K562 (cell line): ENCODE data around the gene TBC1D3I. TPM values are rescaled to one million over a fixed set of nuclear protein-coding genes. Genes with fewer than 3 reads are reported as not detected.
"Not testable (repeated sequence)": the region's sequence is repeated elsewhere in the genome, so short reads cannot be mapped to it uniquely, and the experiment has no call there.

Experiments
- ATAC-seq: fragments of 200-7000 bp; cut with Tn5 transposase; 3 replicates; pipeline ENCODE4 v1.9.1; 2020; ENCODE audit warnings: moderate library complexity
- BruUV-seq: library from RNA; stranded (reverse); fragments of 400-500 nt; replicated peaks from 2 replicates; lab custom pipeline; 2021; lab: Mats Ljungman, UMichigan
- CTCF ChIA-PET: fragments of 300-600 bp; formaldehyde crosslinking; extraction: SDS; loops from one replicate; lab custom pipeline; 2021; ENCODE audit warnings: low intra/inter-chr PET ratio; lab: Yijun Ruan, JAX
- POLR2A ChIA-PET: fragments of 300-600, 350-650 bp; sonication (Branson Sonifier 250); formaldehyde crosslinking; extraction: SDS; loops from one replicate; lab custom pipeline; 2021; ENCODE audit warnings: antibody characterized with exemption, inconsistent platforms; lab: Yijun Ruan, JAX
- DNase-seq, 4 experiments: peaks; one replicate each; pipeline versions ENCODE4 v3.0.0 to v3.0.0-alpha.2; 2011 to 2018; ENCODE audit warnings: low spot score in 3 of 4, mixed read lengths in 3 of 4; ENCODE audit errors: extremely low read depth in 1 of 4
- FAIRE-seq: peaks from 2 replicates; lab custom pipeline; 2011; peaks lifted over from hg19 to GRCh38; lab: Jason Lieb, UNC
- H2AFZ ChIP-seq: 2 replicates; pipeline ENCODE4 v1.6.0; 2011; ENCODE audit warnings: low read depth, low read length, control low read depth, inconsistent platforms
- H3K27ac ChIP-seq: fragments of 200-600 bp; 3 replicates; pipeline ENCODE4 v1.8.0; 2011; ENCODE audit warnings: low read depth, mild to moderate bottlenecking, control low read depth, inconsistent platforms, low read length, moderate library complexity, mixed read lengths; ENCODE audit errors: extremely low read depth
- H3K27me3 ChIP-seq, 2 experiments: fragments of 300-600 bp in 1 of 2; 2 replicates in 1 of 2; 3 replicates in 1 of 2; pipeline versions ENCODE4 v1.6.0 to v1.8.0; 2011; ENCODE audit warnings: inconsistent platforms in 2 of 2, low read length in 2 of 2, mild to moderate bottlenecking in 1 of 2, mixed read lengths in 1 of 2, moderate library complexity in 1 of 2; ENCODE audit not compliant: control insufficient read depth in 2 of 2, insufficient read depth in 2 of 2
- H3K36me3 ChIP-seq: fragments of 300-600 bp; 3 replicates; pipeline ENCODE4 v1.8.0; 2011; ENCODE audit warnings: mild to moderate bottlenecking, low read length, inconsistent platforms; ENCODE audit not compliant: control insufficient read depth, insufficient read depth
- H3K4me1 ChIP-seq, 2 experiments: fragments of 200-600 bp in 1 of 2; replicated peaks in 1 of 2; 2 replicates in 1 of 2; 3 replicates in 1 of 2; pipeline versions ENCODE4 v1.5.1 to v1.8.0; 2011; ENCODE audit warnings: inconsistent platforms in 2 of 2, low read length in 2 of 2, mild to moderate bottlenecking in 1 of 2, mixed read lengths in 1 of 2, moderate library complexity in 1 of 2; ENCODE audit not compliant: control insufficient read depth in 2 of 2, insufficient read depth in 2 of 2
- H3K4me2 ChIP-seq: 2 replicates; pipeline ENCODE4 v1.6.1; 2011; ENCODE audit warnings: low read length, control low read depth, inconsistent platforms, mixed read lengths; ENCODE audit not compliant: insufficient read depth
- H3K4me3 ChIP-seq: fragments of 200-600 bp; sonication (generic), shearing (Covaris generic); 2 replicates; pipeline ENCODE4 v1.5.1; 2016; ENCODE audit warnings: control low read depth, inconsistent platforms
- H3K79me2 ChIP-seq: fragments of 200-600 bp; 3 replicates; pipeline ENCODE4 v1.8.0; 2011; ENCODE audit warnings: low read length, inconsistent platforms; ENCODE audit not compliant: control insufficient read depth, insufficient read depth
- H3K9ac ChIP-seq, 2 experiments: 2 replicates each; pipeline versions ENCODE4 v1.6.0 to v1.6.1; 2011; ENCODE audit warnings: low read depth in 2 of 2, low read length in 2 of 2, control low read depth in 1 of 2, inconsistent platforms in 1 of 2, mild to moderate bottlenecking in 1 of 2, mixed read lengths in 1 of 2; ENCODE audit not compliant: insufficient read depth in 1 of 2
- H3K9me1 ChIP-seq: one replicate; pipeline ENCODE4 v1.6.0; 2011; ENCODE audit warnings: inconsistent platforms, mild to moderate bottlenecking, low read length, moderate library complexity; ENCODE audit not compliant: control insufficient read depth, insufficient read depth
- H3K9me3 ChIP-seq: replicated peaks from 2 replicates; pipeline ENCODE4 v1.5.1; 2011; ENCODE audit warnings: low read depth, low read length, inconsistent platforms; ENCODE audit not compliant: control insufficient read depth, insufficient read depth
- H4K20me1 ChIP-seq: replicated peaks from 2 replicates; pipeline ENCODE4 v1.6.1; 2011; ENCODE audit warnings: low read length, inconsistent platforms, mixed read lengths; ENCODE audit not compliant: control insufficient read depth, insufficient read depth
- CTCF ChIP-seq, 3 experiments: IDR thresholded peaks in 2 of 3; conservative IDR thresholded peaks in 1 of 3; 2 replicates each; pipeline ENCODE4 v1.5.1; 2011 to 2012; ENCODE audit warnings: low read length in 3 of 3, mild to moderate bottlenecking in 3 of 3, control low read depth in 2 of 3, improper control_type of control experiment in 1 of 3, inconsistent platforms in 1 of 3, low read depth in 1 of 3, mixed read lengths in 1 of 3, moderate library complexity in 1 of 3; ENCODE audit not compliant: insufficient read depth in 2 of 3
- RAD21 ChIP-seq, 2 experiments: fragments of 250-450 bp in 1 of 2; fragments of 450-650 bp in 1 of 2; sonication (Bioruptor Pico) in 1 of 2; formaldehyde crosslinking in 1 of 2; IDR thresholded peaks in 1 of 2; conservative IDR thresholded peaks in 1 of 2; 2 replicates each; pipeline versions ENCODE4 v1.4.0 to v1.8.0; 2020 to 2022; ENCODE audit warnings: mild to moderate bottlenecking in 2 of 2, moderate library complexity in 1 of 2
- REST ChIP-seq, 2 experiments: fragments of 450-650 bp; formaldehyde crosslinking in 1 of 2; IDR thresholded peaks; 2 replicates each; pipeline versions ENCODE4 v1.4.0 to v1.6.1; 2014 to 2020; ENCODE audit warnings: mild to moderate bottlenecking in 2 of 2, borderline replicate concordance in 1 of 2, low read depth in 1 of 2
- WGBS: fragments of 100-300 bp; shearing (Covaris generic); methylation state at CpG from one replicate; pipeline ENCODE4 v1.1.6; 2016; ENCODE audit warnings: low coverage, mixed read lengths; ENCODE audit not compliant: insufficient coverage; ENCODE audit errors: missing lambda C conversion rate; 5-methylcytosine and 5-hydroxymethylcytosine counted together
- in situ Hi-C: fragments of 300-500 bp; cut with MboI; formaldehyde crosslinking; loops from 4 replicates; pipeline ENCODE4 v1.15.0; 2018; ENCODE audit warnings: inconsistent platforms, mixed read lengths
- intact Hi-C: fragments of 100-400 bp; cut with micrococcal nuclease; formaldehyde crosslinking; loops from 2 replicates; pipeline ENCODE4 v1.14.2; 2022
- polyA plus RNA-seq, 8 experiments: library from polyadenylated mRNA; depleted of rRNA in 4 of 8; stranded (reverse) in 5 of 8; unstranded in 3 of 8; fragments of >200 nt; fragmentation: Nextera tagmentation in 2 of 8; fragmentation: Illumina TruSeq in 1 of 8; extraction: Ambion mirVana in 2 of 8; extraction: Trizol in 1 of 8; gene quantifications; 2 replicates each; pipeline versions ENCODE4 v1.2.1 to v1.2.3, GENCODE V29; 2011 to 2014; ENCODE audit warnings: inconsistent platforms in 1 of 8, missing spikeins in 1 of 8
- total RNA-seq, 7 experiments: library from RNA; depleted of rRNA in 6 of 7; stranded (reverse); fragments of >200 nt in 6 of 7; fragmentation: Illumina TruSeq in 2 of 7; extraction: Trizol in 2 of 7; gene quantifications; 2 replicates each; pipeline versions ENCODE4 v1.2.1 to v1.2.3, GENCODE V29; 2011 to 2021; ENCODE audit warnings: low replicate concordance in 1 of 7

The TBC1D3I gene
- total and polyA plus RNA-seq, 9 of the 15 experiments (the other 6 are each of a cell fraction or from before 2014, with no cell fraction given): not detected

- DNase-seq; CTCF ChIA-PET; in situ Hi-C loops; H4K20me1 ChIP-seq; H3K4me3 ChIP-seq; H3K9me1 ChIP-seq; FAIRE-seq; H3K79me2 ChIP-seq; H3K9me3 ChIP-seq; H2AFZ ChIP-seq; POLR2A ChIA-PET; H3K36me3 ChIP-seq; intact Hi-C loops; H3K27ac ChIP-seq; H3K9ac ChIP-seq; ATAC-seq; H3K4me1 ChIP-seq; H3K27me3 ChIP-seq; BruUV-seq; H3K4me2 ChIP-seq; TF ChIP-seq REST (CRISPR knock-in tag; IDR thresholded peaks at IDR 0.05; ENCODE audit: low read depth): not testable (repeated sequence)
- TF ChIP-seq REST (IDR thresholded peaks at IDR 0.05; ENCODE audit: borderline replicate concordance) (0 out of 2 replicates have a peak, but pooled peaks have one; percentile 7), RAD21 (CRISPR knock-in tag; conservative IDR thresholded peaks at IDR 0.05 in 1 of 2, IDR thresholded peaks at IDR 0.05 in 1 of 2) (peak; percentile 51 to 72; a peak in 3 of 4 replicates), CTCF (IDR thresholded peaks at IDR 0.05 in 2 of 3, conservative IDR thresholded peaks at IDR 0.05 in 1 of 3; ENCODE audit: insufficient read depth in 2 of 3, low read depth in 1 of 3, low read length in 3 of 3) (peak in 1 of 3 experiments; percentile 22; a peak in 1 of 6 replicates)
- WGBS: 6% methylated on average over 4 of the region's 5 CpGs
Observed at GRCh38 chr17:36229644-36230043, 34.7 kb downstream of the TBC1D3I start.

GRCh38 chr17:36222967-36223366 is 41.4 kb downstream of the TBC1D3I start:
- H2AFZ ChIP-seq, FAIRE-seq, CTCF ChIA-PET, POLR2A ChIA-PET, H3K4me2 ChIP-seq, ATAC-seq, H3K9me1 ChIP-seq, H3K9me3 ChIP-seq, H3K79me2 ChIP-seq, H3K36me3 ChIP-seq, H3K4me1 ChIP-seq, H3K27me3 ChIP-seq, H3K27ac ChIP-seq, H3K4me3 ChIP-seq, DNase-seq, intact Hi-C loops, H4K20me1 ChIP-seq, BruUV-seq, H3K9ac ChIP-seq: not testable (repeated sequence)
- 0% methylated on average over 12 of the region's 12 CpGs for WGBS
- in situ Hi-C loops: loop anchor here (25.0 kb wide), 2 partner anchors 139 to 1939 kb away; no protein-coding TSS in a partner anchor
